SH-SY5Y (cell line): ENCODE data around the gene ARMH2.

ENCODE experiments used
- GATA2 ChIP-seq: IDR thresholded peaks from 2 replicates; pipeline ENCODE4 v1.6.1; 2011; ENCODE audit warnings: mild to moderate bottlenecking, low read depth, low read length
- GATA3 ChIP-seq: IDR thresholded peaks from 2 replicates; pipeline ENCODE4 v1.6.1; 2011; ENCODE audit warnings: low read depth, mild to moderate bottlenecking, low read length, moderate library complexity

- TF ChIP-seq GATA2 (no peak), GATA3 (no peak)
Observed at GRCh38 chr6:24755279-24755678, 43.4 kb downstream of the ARMH2 start.
